Thoracic aorta (tissue), 2 donors: ENCODE data around the gene CDR2. TPM values are rescaled to one million over a fixed set of nuclear protein-coding genes. Genes with fewer than 3 reads are reported as not detected.
"Not testable (repeated sequence)": the region's sequence is repeated elsewhere in the genome, so short reads cannot be mapped to it uniquely, and the experiment has no call there.

Experiments
- ATAC-seq: fragments of 150-250 bp; one replicate; pipeline ENCODE4 v1.8.0; 2017; ENCODE audit warnings: low read depth; ENCODE audit not compliant: insufficient number of reproducible peaks, low FRiP score
- DNase-seq: peaks from one replicate; pipeline ENCODE4 v3.0.0-alpha.2; 2020; ENCODE audit warnings: low spot score
- H3K27ac ChIP-seq, 2 donors: fragments of 200-600 bp; sonication (generic); 1 replicate in 1 of 2; 2 replicates in 1 of 2; pipeline ENCODE4 v1.5.1; 2016; ENCODE audit warnings: mild to moderate bottlenecking in 2 of 2, moderate library complexity in 2 of 2
- H3K27me3 ChIP-seq: fragments of 200-600 bp; sonication (generic); replicated peaks from 2 replicates; pipeline ENCODE4 v1.6.0; 2016; ENCODE audit warnings: mild to moderate bottlenecking; ENCODE audit not compliant: insufficient read depth
- H3K36me3 ChIP-seq: fragments of 200-600 bp; sonication (generic); one replicate; pipeline ENCODE4 v1.5.1; 2016
- H3K4me1 ChIP-seq, 2 donors: fragments of 200-600 bp; sonication (generic); 1 replicate in 1 of 2; 2 replicates in 1 of 2; pipeline versions ENCODE4 v1.5.1 to v1.6.0; 2016; ENCODE audit warnings: low read depth in 2 of 2, mild to moderate bottlenecking in 1 of 2; ENCODE audit not compliant: control insufficient read depth in 1 of 2
- H3K4me3 ChIP-seq: fragments of 200-600 bp; sonication (generic); 2 replicates; pipeline ENCODE4 v1.5.1; 2016; ENCODE audit warnings: mild to moderate bottlenecking
- H3K9me3 ChIP-seq: fragments of 200-600 bp; sonication (generic); 2 replicates; pipeline ENCODE4 v1.5.1; 2016
- total RNA-seq, 2 donors: library from RNA; depleted of rRNA; stranded (reverse); fragments of >200 nt; gene quantifications; one replicate each; pipeline versions ENCODE4 v1.1.0 to v1.2.3, GENCODE V29; 2016
- TF ChIP-seq, protein P1 (sequence below): fragments of 200-600 bp; sonication (generic); IDR thresholded peaks from one replicate; pipeline ENCODE4 v1.5.1; 2019; ENCODE audit warnings: antibody characterized with exemption

The CDR2 gene
- total RNA-seq, 2 donors from 2014 or later = 41.2 to 55.0 TPM

DNA sequence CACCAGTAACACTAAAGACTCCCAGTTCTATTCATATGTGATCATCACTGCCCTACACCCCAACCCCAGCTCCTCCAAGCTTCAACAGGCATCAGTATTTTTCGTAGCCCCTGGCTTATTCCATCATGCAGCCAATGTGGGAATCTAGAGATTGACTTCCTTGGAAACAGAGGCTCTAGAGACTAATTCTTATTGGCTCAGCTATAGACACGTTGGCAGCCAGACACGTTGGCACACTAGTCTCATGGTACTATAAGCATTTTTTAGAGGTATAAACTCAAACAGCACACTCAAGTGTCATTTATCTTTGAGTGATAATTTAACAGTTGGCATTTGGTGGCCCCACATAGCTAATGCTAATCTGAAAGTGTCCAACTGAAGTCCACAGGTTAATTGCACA lies 44.4 kb upstream of the CDR2 start:
- DNase-seq = no peak
- H3K36me3 ChIP-seq = peaks cover 12% of the 10 kb centered on the region
- peaks cover 0 to 3% of the 10 kb centered on the region in 2 donors for H3K4me1 ChIP-seq
- no peak for ATAC-seq
- no peaks in the 10 kb centered on the region for H3K9me3 ChIP-seq
- H3K27me3 ChIP-seq = no peaks in the 10 kb centered on the region
- no peak overlapping the region for H3K4me3 ChIP-seq
- no peak overlapping the region for H3K27ac ChIP-seq
- TF ChIP-seq, protein P1, sequence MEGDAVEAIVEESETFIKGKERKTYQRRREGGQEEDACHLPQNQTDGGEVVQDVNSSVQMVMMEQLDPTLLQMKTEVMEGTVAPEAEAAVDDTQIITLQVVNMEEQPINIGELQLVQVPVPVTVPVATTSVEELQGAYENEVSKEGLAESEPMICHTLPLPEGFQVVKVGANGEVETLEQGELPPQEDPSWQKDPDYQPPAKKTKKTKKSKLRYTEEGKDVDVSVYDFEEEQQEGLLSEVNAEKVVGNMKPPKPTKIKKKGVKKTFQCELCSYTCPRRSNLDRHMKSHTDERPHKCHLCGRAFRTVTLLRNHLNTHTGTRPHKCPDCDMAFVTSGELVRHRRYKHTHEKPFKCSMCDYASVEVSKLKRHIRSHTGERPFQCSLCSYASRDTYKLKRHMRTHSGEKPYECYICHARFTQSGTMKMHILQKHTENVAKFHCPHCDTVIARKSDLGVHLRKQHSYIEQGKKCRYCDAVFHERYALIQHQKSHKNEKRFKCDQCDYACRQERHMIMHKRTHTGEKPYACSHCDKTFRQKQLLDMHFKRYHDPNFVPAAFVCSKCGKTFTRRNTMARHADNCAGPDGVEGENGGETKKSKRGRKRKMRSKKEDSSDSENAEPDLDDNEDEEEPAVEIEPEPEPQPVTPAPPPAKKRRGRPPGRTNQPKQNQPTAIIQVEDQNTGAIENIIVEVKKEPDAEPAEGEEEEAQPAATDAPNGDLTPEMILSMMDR = no peak

GRCh38 chr16:22417798-22418197 lies 43.4 kb upstream of the CDR2 start:
- H3K4me3 ChIP-seq, H3K9me3 ChIP-seq: not testable (repeated sequence)

DNA sequence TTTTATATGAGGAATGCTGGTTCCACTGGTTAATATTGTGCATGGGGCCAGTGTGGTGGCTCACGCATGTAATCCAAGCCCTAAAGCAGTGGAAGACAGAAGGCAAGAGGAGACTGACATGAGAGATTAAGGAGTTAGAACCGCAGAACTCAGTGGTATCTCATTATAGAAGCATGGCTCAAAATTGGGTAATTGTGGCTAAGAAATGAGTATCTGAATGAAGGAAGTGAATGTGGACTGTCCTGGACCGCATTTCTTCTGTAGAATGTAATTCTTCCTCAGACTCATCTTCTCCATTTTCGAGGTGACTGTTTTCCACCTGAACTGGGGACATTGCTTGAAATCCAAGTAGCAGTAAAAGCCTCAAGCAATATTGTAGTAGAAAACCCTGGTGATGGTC lies 42.6 kb upstream of the CDR2 start:
- no peak overlapping the region for H3K4me3 ChIP-seq
- H3K9me3 ChIP-seq = no peaks in the 10 kb centered on the region
- DNase-seq = no peak
- peaks cover 12% of the 10 kb centered on the region for H3K36me3 ChIP-seq
- H3K4me1 ChIP-seq = no peaks in the 10 kb centered on the region
- no peak for ATAC-seq
- TF ChIP-seq, protein P1 = no peak
- no peaks in the 10 kb centered on the region for H3K27me3 ChIP-seq
- H3K27ac ChIP-seq = no peak overlapping the region

More at GRCh38 chr16:22417798-22418197, 43.4 kb upstream of the CDR2 start:
- not testable (repeated sequence) for H3K4me1 ChIP-seq, H3K27ac ChIP-seq, H3K27me3 ChIP-seq, DNase-seq, ATAC-seq
- H3K36me3 ChIP-seq = peaks cover 12% of the 10 kb centered on the region

GRCh38 chr16:22413819-22414218 lies 39.4 kb upstream of the CDR2 start:
- H3K4me1 ChIP-seq = no peaks in the 10 kb centered on the region
- H3K27ac ChIP-seq = no peak overlapping the region
- no peak for DNase-seq
- H3K27me3 ChIP-seq = no peaks in the 10 kb centered on the region
- no peak for ATAC-seq
- no peak overlapping the region for H3K4me3 ChIP-seq
- TF ChIP-seq, protein P1 = no peak
- no peaks in the 10 kb centered on the region for H3K9me3 ChIP-seq
- no peaks in the 10 kb centered on the region for H3K36me3 ChIP-seq

GRCh38 chr16:22407486-22407885 lies 33.1 kb upstream of the CDR2 start:
- no peaks in the 10 kb centered on the region for H3K36me3 ChIP-seq
- no peaks in the 10 kb centered on the region for H3K9me3 ChIP-seq
- TF ChIP-seq, protein P1 = no peak
- no peak overlapping the region for H3K27ac ChIP-seq
- no peaks in the 10 kb centered on the region for H3K27me3 ChIP-seq
- no peak for DNase-seq
- no peak for ATAC-seq
- H3K4me1 ChIP-seq = peaks cover 6 to 11% of the 10 kb centered on the region in 2 donors
- H3K4me3 ChIP-seq = no peak overlapping the region

DNA sequence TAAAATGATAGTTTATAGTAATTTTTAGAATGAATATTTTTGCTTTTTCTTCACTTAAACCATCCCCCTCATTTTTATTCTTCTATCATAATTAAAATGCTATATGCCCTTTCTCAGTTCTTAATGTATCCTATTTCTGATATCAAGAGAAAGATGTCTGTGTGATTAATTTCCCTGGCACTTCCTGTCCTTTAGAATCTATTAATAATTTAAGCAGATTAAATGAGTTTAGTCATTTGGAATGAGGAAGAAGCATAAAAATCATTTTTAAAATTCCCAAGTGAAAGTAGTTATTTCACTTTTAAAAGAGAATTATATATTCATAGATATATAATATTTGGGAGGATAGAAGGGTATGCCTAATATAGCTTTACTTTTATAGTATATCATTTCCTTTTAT lies 27.8 kb upstream of the CDR2 start:
- no peaks in the 10 kb centered on the region for H3K9me3 ChIP-seq
- TF ChIP-seq, protein P1 = no peak
- H3K27ac ChIP-seq = no peak overlapping the region
- peaks cover 13 to 21% of the 10 kb centered on the region in 2 donors for H3K4me1 ChIP-seq
- ATAC-seq (no peak), DNase-seq (no peak)
- H3K4me3 ChIP-seq = no peak overlapping the region
- H3K36me3 ChIP-seq = no peaks in the 10 kb centered on the region
- H3K27me3 ChIP-seq = no peaks in the 10 kb centered on the region
